ENCODE measurements around the gene SNRNP70.
A peak's percentile ranks its signal among the peaks of the same experiment; 100 is the strongest.
"Not testable (repeated sequence)": the region's sequence is repeated elsewhere in the genome, so short reads cannot be mapped to it uniquely, and the experiment has no call there.

Gene SNRNP70

DNA sequence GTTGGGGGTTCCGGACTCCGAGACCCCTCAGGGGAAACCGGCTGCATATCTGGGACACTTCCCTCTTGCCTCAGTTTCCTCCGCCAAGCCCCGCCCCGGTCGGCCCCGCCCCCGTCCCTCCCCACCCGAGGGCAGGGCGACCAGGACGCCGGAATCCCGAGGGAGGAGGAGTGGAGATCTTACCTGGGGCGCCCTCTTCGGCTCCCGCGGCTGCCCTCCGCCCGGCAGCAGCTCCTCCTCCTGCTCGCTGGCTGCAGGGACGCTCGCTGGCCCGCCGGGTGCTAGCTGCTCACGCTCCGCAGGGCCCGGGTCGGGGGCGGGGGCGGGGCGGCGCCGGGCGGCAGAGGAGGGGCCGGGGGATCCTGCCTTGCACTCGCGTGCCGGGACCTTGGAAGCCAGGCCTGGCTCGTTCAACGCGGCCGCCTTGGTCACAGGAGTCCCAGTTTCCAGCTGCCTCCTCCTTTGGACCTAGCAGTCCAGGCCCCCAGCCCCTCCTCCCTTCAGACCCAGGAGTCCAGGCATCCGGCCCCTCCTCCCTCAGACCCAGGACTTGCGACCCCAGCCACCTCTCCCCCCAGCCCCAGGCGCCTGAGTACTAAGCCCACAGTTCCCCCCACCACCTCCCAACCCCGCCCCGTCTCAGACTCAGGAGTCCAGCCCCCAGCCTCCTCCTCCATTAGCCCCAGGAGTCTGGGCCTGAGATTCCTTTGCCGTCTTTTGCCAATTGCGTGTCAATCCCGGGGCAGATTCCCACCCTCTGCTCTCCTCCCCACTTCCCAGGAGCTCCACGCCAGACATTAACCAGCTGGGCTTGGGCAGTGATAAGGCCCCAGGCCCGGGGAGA lies 20.3 kb upstream of the SNRNP70 start, which contains the start of gene NTF4:
TSS of gene NTF4 (minus strand) at position 51 of the 844 bp plus-strand sequence. CDS start 2,821 bp downstream, outside the sequence.
- no peak for DNase-seq (ENCODE audit: low read depth in 2 of 2)

DNA sequence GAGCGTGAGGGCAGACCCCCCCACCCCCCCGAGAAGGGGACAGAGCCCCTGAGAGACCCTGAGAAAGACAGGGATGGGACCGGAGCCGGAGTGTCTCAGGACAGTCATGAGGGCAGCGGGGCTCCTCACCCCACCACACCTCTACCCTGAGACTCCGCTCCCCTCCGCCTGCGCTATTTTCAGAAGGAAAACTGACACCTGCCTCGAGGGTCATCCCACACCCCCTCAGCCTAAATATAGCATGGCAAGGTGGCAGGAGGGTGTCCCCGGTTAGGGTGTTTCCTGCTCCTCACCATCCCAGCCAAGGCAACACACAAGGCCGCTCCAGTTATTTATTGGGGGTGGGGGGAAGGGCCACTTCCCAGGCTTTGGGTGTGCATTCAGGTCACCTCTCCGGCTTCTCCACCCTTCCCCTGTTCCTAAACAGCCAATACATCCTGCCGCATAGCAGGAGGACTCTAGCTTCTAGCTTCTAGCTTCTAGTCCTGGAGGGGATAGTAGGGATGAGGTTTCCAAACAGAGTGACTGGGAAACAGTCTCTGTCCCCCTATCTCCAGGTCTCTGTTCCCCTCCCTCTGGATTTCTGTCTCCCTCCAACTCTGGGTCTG lies 19.2 kb upstream of the SNRNP70 start:
- DNase-seq (ENCODE audit: low read depth in 2 of 2) = no peak

DNA sequence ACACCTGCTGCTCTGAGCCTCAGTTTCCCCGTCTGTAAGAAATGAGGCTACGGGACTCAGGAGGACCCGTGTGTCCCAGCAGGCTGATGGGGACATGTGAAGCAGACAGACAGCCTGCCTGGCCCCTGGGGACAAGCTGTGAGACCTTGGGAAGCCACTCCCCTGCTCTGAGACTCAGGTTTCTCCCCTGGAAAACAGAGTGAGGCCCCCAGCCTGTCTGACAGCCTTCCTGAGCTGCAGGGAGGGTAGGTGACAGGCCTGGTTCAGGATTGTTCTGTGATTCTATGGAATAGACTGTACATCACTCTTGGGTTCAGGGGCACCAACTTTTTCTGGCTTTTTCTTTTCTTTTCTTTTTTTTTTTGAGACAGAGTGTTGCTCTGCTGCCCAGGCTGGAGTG lies 17.7 kb upstream of the SNRNP70 start:
- no peak for DNase-seq (ENCODE audit: low read depth in 2 of 2)

DNA sequence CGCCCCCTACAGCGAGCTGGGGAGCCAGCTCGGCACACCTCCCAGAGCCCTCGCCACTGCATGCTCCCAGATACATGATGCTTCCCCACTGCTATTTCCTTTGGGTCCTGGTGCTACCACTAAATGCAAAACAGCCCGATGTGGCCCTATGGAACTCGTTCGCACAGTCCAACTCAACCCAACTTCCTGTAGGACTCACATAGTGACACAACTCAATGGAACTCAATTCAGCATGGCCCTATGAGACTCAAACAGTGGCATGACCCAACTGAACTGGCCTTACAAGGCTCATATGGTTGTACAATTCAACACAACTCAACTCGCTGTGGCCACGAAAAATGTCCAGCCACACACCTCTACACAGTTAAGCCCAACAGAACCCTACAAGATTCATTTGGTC lies 16.2 kb upstream of the SNRNP70 start:
- DNase-seq (ENCODE audit: low read depth in 2 of 2) = no peak

DNA sequence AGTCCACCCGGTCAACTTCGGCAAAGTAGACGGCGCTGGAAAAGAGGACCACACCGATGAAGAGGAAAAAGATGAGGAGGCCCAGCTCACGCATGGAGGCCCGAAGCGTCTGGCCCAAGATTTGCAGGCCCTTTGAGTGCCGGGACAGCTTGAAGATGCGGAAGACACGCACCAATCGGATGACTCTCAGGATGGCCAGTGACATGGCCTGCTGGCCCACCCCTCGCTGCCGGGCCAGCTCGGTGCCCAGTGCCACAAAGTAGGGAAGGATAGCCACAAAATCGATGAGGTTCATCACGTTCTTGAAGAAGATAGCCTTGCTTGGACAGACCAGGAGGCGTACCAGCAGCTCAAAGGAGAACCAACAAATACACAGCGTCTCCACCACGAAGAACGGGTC lies 14.8 kb upstream of the SNRNP70 start:
- DNase-seq (ENCODE audit: low read depth in 2 of 2) = no peak

DNA sequence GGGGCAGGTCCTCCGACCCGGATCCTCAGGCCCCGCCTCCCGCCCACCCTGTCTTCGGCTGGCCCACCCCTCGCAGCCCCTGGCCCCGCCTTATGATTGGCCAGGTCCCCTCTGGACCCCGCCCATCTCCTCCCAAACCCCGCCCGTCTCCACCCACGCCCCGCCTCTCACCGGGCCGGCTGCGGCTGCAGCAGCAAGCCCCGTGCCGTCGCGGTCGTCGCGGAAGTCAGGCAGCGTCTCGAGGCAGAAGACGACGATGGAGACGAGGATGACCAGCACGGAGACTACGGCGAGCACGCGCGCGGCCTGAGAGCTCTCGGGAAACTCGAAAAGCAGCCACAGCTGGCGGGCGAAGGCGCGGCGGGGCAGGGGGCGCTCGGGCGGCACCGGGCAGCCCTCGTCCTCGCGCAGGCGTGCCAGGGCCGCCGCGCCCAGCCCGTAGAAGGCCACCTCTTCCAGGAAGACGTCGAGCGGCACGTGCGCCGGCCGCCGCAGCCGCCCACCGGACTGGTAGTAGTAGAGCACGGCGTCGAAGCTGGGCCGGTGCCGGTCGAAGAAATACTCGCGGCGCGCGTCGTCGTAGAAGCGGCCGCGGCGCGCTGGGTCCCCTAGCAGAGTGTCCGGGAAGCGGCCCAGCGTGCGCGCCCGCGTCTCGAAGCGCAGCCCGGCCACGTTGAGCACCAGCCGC lies 13.2 kb upstream of the SNRNP70 start:
- DNase-seq (ENCODE audit: low read depth in 2 of 2) = no peak

DNA sequence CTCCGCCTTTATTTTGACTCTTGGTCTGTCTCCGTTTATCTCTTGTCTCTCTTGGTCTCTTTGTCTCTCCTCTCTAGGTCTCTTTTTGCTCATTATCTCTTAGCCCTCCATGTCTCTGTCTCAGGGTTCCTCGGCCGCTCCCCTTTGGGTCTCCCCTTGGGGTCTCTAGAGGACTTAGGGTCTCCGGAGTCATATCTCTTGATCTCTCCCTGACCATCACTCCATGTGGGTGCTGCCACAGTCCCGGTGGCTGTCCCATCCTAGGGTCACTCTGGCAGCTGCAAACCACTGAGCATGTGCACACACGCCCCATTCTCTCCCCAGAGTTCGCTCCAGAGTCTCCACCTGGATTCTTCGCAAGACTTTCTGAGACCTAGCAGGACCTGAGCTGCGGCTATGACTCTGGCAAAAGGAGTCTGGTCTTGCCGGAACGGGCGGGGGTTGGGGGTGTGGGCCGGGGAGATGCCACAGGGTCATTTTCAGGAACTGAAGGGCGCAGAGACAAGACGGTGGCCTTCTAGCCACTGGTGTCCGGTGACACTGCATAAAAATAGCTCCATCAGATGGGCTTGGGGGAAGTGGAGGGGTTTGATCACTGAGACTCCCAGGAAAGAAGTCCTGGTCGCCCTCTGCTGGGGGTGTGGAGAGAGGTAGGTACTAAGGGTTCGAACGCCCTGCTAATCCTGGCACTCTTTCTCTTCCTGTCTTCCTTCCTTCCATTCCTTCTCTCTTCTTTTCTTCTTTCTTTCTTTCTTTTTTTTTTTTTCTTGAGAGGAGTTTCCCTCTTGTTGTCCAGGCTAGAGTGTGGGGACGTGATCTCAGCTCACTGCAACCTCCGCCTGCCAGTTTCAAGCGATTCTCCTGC lies 11.5 kb upstream of the SNRNP70 start:
- DNase-seq (ENCODE audit: low read depth in 2 of 2) = no peak

DNA sequence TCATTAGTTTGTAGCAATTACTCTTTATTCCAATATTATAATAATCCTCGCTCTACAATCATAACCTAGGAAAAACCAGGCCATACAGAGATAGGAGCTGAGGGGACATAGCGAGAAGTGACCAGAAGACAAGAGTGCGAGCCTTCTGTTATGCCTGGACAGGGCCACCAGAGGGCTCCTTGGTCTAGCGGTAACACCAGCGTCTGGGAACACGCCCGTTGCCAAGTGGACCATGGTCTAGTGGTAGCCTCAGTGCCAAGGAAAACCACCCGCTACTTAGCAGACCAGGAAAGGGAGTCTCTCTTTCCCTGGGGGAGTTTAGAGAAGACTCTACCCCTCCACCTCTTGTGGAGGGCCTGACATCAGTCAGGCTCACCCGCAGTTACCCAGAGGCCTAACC lies 10.4 kb upstream of the SNRNP70 start:
- DNase-seq (ENCODE audit: low read depth in 2 of 2) = not testable (repeated sequence)

DNA sequence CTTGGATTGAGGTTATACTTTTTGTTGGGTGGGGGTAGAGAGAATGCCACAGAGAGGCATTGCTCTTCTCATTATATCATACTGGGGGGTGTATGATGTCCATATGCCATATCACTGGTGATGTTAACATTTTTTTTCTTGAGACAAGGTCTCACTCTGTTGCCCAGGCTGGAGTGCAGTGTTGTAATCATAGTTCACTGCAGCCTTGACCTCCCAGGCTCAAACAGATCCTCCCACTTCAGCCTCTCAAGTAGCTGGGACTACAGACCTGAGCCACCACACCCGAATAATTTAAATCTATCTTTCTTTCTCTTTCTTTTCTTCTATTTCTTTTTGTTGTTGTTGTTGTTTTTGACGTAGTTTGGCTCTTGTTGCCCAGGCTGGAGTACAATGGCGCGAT lies 4.9 kb upstream of the SNRNP70 start:
- DNase-seq (ENCODE audit: low read depth in 2 of 2) = no peak

DNA sequence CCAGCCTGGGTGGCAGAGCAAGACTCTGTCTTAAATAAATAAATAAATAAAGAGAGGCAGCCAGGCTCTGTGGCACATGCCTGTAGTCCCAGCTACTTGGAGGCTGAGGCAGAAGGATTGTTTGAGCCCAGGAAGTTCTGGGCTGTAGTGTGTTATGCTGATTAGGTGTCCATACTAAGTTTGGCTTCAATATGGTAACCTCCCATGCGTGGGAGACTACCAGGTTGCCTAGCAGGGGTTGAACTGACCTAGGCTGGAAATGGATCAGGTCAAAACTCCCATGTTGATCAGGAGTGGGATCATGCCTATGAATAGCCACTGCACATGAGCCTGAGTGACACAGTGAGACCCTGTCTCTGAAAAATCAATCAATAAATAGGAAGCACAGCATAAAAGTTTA lies 4.0 kb upstream of the SNRNP70 start:
- DNase-seq (ENCODE audit: low read depth in 2 of 2) = no peak

DNA sequence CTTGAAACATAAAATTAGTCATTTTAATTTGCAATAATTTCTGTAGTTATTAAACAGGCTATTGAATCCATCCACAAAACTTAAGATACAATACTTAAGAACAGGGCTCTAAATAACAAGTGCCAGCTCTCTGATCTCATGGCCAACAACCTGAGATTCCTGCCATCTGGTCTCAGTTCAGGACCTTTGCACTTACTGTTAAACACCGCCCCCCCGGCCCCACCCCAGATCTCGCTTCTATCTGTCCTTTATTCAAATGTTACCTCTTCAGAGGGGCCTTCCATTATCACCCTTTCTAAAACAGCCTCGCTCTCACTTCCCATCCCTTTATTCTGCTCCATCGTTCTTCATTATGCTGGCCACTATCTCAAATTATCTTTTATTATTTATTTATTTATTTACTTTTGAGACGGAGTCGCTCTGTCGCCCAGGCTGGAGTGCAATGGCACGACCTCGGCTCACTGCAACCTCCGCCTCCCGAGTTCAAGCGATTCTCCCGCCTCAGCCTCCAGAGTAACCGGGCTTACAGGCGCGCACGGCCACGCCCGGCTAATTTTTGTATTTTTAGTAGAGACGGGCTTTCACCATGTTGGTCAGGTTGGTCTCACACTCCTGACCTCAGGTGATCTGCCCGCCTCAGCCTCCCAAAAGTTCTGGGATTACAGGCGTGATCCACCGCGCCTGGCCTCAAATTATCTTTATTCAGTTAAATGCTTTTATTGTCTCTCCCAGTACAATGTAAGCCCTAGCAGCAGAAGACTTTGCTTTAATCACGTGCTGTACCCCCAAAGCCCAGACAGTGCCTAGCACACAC lies 838 bp upstream of the SNRNP70 start:
- DNase-seq (ENCODE audit: low read depth in 2 of 2) = no peak

DNA sequence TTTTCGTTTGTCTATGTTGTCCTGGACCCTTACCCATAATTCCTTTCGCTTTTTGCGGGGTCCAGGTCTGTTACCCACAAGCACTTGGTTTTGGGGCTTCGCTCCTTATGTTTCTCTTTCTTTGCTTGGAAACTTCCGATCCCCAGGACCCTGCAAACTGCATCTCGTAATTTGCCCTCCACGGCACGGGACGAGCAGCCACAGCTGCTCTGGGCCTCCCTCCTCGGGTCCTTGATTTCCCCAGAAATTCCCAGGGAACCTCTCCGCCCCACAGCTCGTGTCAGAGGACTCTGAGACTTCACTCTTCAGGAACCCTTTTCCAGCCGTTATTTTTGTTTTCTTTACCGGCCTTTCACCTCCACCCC lies 599 bp downstream of the SNRNP70 start:
- no peak for DNase-seq (ENCODE audit: low read depth in 2 of 2)

DNA sequence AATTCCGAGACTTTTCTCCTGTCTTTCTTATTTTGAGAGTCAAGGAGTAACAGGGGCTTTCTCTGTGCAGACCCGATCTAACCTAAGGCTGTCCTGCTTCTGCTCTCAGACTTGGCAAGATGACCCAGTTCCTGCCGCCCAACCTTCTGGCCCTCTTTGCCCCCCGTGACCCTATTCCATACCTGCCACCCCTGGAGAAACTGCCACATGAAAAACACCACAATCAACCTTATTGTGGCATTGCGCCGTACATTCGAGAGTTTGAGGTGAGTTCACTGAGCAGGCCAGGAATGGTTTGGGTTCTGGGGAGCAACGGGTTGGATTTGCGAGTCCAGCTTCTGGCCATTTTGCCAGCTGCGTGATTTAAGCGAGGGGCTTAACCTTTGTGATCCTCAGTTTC lies 1.0 kb downstream of the SNRNP70 start:
- no peak for DNase-seq (ENCODE audit: low read depth in 2 of 2)

DNA sequence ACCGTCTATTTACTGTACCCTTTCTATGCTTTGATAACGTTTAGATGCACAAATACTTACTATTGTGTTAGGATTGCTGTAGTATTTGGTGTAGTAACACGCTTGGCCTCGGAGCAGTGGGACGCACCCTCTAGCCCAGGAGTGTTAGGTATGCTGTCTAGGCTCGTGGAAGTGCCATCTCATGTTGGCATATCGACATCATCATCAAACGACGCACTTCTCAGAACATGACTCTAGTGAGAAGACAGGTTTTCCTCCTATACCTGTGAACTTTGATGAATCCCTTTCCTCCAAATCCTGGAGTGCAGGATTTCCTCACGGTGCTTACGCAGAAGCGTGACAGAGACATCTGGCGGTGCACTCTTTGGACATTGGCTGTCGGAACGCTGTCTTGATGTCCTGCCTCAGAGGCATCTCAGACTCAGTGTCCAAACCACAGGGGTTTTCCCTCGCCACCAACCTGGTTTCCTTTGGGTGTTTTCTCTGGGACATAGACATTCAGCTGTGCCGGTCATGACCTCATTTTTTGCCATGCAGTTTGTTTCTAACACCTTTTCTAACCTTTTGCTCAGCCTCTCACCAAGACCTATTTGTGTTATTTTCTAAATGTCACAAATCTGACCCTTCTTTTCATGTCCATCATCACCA lies 6.3 kb downstream of the SNRNP70 start:
- DNase-seq (ENCODE audit: low read depth in 2 of 2) = no peak

DNA sequence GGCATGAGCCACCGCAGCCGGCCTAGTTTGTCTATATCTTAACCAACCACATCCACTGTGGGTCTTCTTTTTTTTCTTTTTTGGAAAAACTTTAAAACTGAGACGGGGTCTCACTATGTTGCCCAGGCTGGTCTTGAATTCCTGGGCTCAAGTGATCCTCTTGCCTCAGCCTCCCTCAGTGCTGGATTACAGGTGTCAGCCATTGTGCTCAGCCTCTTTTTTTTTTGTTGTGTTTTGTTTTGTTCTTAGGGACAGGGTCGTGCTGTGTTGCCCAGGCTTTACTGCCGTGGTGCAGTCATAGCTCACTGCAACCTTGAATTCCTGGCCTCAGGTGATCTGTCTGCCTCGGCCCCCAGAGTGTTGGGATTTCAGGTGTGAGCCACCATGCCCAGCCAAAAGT lies 7.4 kb downstream of the SNRNP70 start:
- no peak for DNase-seq (ENCODE audit: low read depth in 2 of 2)

DNA sequence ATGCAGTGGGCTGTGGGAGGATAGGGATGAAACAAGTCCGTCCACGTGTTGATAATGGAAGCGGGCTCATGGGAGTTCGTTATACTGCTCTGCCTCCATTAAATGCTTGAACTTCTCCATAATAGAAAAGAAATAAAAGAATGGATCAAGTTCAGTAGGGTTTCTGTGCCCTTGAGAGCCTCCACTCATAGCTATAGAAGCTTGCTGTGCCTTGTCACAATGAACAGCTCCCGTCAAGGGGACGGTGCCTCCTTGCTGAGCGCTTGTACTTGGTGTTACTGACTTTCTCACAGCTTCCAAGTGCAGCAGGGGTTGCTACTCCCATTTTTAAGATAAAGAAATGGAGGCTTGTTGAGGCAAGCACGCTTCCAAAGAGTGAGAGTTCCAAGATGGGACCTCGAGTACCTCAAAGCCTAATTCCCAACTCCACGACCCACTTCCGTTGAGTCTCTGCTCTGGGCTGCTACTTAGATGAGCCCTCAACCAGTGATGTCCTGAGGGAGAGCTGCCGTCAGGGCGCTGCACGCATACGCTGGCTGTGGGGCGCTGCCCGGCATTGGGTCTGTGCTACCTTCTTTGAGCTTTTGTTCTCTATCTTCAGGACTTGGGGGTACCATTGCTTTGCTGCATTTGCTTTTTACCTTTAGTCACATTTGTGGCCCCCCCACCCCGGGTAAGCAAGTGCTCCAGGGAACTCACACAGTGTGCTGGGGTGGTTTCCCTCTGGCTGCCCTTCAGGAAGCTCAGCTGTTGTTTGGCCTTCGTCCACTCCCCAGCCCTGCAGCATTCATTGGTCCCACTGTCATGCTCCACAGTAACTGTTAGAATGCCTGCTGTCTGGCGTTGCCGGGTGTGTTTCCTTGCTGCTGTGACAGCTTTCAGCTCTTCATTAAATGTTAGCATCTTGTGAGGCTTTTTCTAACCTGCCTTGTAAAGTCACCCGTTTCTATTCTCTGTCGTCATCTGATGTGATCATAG lies 9.5 kb downstream of the SNRNP70 start:
- no peak for DNase-seq (ENCODE audit: low read depth in 2 of 2)

DNA sequence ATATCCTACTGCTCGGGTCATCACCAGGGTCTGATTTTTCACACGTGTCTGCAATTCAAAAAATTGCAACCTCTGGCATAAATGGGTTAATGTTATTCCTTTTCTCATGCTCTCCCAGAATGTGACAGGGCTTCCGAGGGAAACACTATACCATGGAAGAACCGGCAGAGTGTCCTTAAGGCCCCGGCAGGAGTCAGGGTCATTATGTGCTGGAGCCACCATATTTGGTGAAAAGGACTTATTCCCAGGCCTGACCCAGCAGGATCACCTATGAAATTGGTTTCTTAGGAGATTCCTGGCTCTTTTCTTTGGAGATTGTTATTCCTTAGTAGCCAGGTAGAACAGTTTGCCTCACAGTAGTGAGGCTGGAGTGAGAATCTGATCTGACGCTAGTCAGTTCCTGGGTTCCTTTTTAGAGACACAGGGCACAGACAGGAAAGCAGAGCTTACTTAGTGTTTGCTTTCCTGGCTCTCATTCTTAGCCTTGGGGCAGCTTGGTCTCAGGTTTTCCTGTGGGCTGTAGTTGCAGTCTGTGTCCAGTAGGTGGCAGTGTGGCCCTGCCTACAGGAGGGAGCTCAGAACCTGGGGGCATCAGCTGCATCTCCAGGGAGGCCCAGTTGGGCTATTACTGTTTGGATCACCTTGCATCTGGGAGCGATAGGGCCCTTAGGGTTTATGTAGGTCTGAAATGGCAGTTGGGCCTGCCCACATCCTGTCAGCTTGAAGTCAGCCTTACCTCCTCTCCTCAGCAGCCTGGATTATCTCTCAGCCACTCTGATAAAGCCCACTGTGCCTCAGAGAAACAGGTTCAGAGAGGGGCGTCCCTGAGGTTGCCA lies 12.4 kb downstream of the SNRNP70 start:
- peak; percentile 35 to 52 for DNase-seq (ENCODE audit: low read depth in 2 of 2)

DNA sequence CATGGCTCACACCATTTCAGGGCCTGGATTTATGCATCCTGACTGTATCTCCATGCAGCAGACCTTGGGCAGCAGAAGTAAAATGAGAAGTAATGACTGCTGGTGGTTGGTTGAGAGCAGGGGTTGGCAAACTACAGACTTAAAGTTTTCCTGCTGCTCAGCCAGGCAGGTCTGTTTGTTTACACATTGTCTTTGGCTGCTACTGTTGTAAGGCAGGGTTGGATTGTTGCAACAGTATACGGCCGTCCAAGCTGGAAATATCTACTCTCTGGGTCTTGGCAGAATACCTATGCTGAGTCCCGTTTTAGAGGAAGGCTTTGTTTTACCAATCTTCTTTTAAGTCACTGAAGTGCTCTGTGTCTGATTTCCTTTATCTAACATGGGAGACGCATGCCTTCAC lies 13.5 kb downstream of the SNRNP70 start:
- no peak for DNase-seq (ENCODE audit: low read depth in 2 of 2)
